ENCODE data around the gene OPN3. TPM values are rescaled to one million over a fixed set of nuclear protein-coding genes. Genes with fewer than 3 reads are reported as not detected.
A peak's percentile ranks its signal among the peaks of the same experiment; 100 is the strongest.

OPN3 gene
- total RNA-seq, 1 donor from 2014 or later = 12.5 TPM

DNA sequence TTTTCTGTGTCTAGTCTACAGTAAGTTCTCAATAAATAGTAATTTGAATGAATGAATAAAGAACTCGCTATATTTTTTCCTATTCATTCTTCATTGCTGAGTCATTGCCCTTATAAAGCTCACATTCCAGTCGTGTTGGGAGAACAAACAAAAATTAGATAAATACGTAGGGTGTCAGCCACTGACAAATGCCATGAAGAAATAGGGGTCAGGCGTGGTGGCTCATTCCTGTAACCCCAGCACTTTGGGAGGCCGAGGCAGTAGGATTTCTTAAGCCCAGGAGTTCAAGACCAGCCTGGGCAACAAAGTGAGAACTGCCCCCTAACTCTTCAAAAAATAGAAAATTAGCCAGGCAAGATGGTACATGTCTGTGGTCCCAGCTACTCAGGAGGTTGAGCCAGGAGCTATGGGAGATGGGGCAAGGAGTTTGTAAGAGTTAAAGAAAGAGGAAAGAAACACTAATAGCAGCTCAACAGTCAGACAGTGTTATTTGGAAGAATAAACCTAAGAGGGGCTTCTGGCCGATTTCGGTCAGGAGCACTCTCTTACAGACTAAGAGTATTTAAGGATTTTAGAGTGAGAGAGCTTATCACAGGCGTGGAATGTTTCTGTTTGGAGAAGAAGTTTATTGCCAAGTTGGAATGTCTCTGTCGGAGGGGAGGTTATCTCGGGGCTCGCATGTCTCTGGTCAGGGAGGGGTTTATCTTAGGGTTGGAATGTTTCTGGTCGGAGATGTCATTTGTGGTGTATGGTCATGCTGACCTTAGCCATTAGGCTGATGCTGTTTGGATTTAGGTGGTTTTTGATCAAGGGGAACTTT lies 1.8 kb upstream of the OPN3 start:
- no peak for DNase-seq
- H3K9me3 Mint-ChIP-seq (ENCODE audit: unreplicated experiment) = peaks cover 3% of the 10 kb centered on the region
- TF ChIP-seq, protein P1, sequence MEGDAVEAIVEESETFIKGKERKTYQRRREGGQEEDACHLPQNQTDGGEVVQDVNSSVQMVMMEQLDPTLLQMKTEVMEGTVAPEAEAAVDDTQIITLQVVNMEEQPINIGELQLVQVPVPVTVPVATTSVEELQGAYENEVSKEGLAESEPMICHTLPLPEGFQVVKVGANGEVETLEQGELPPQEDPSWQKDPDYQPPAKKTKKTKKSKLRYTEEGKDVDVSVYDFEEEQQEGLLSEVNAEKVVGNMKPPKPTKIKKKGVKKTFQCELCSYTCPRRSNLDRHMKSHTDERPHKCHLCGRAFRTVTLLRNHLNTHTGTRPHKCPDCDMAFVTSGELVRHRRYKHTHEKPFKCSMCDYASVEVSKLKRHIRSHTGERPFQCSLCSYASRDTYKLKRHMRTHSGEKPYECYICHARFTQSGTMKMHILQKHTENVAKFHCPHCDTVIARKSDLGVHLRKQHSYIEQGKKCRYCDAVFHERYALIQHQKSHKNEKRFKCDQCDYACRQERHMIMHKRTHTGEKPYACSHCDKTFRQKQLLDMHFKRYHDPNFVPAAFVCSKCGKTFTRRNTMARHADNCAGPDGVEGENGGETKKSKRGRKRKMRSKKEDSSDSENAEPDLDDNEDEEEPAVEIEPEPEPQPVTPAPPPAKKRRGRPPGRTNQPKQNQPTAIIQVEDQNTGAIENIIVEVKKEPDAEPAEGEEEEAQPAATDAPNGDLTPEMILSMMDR (IDR thresholded peaks at IDR 0.05; ENCODE audit: partially characterized antibody, unreplicated experiment) = no peak
- H3K27ac Mint-ChIP-seq (ENCODE audit: unreplicated experiment) = no peak overlapping the region
- H3K36me3 Mint-ChIP-seq (ENCODE audit: unreplicated experiment) = no peaks in the 10 kb centered on the region
- peaks cover 4% of the 10 kb centered on the region for H3K27me3 Mint-ChIP-seq (ENCODE audit: unreplicated experiment)
- no peak overlapping the region for H3K4me3 Mint-ChIP-seq (ENCODE audit: unreplicated experiment)
- peaks cover 15% of the 10 kb centered on the region for H3K4me1 Mint-ChIP-seq (ENCODE audit: low read depth, unreplicated experiment)

DNA sequence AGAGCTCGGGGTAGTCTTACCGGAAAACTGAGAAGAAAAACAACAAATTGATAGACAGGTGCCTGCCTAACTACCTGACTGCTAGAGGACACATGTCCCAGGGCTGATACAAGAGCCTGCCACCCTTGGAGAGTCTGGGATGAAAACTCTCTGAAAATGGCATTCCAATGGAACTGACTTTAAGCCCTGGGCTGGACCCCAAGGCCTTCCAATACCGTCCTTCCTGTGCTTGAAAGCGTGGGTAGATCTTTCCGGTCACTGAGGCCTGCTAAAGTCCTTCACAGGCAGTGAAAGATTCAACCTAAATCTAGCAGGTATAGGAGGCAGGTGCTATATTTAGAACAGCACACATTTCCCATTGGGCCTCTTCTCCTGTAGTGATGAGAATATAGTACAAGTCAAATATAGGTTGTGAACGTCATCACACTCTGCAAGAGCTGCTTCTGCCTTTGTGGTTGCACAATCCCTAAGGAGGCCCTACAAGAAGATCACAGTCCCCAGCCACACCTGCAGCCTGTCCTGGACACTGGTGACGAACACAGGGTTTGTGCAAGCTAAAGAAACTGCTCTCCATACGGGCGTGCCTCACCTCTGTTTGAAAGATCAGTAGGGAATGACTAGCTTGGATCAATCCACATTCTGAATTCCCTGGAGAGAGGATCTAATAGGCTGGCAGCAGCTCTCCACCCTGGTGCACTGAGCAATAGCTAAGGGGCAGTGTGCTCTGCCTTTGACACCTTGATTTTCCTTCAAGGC lies 876 bp upstream of the OPN3 start:
- Mint-ChIP-seq H3K36me3 (ENCODE audit: unreplicated experiment) (no peaks in the 10 kb centered on the region), H3K9me3 (ENCODE audit: unreplicated experiment) (peaks cover 3% of the 10 kb centered on the region), H3K27ac (ENCODE audit: unreplicated experiment) (peak overlapping the region; percentile 81), H3K4me1 (ENCODE audit: low read depth, unreplicated experiment) (peaks cover 15% of the 10 kb centered on the region), H3K27me3 (ENCODE audit: unreplicated experiment) (peaks cover 4% of the 10 kb centered on the region), H3K4me3 (ENCODE audit: unreplicated experiment) (peak overlapping the region; percentile 79)
- DNase-seq = no peak
- TF ChIP-seq, protein P1 (IDR thresholded peaks at IDR 0.05; ENCODE audit: partially characterized antibody, unreplicated experiment) = no peak

DNA sequence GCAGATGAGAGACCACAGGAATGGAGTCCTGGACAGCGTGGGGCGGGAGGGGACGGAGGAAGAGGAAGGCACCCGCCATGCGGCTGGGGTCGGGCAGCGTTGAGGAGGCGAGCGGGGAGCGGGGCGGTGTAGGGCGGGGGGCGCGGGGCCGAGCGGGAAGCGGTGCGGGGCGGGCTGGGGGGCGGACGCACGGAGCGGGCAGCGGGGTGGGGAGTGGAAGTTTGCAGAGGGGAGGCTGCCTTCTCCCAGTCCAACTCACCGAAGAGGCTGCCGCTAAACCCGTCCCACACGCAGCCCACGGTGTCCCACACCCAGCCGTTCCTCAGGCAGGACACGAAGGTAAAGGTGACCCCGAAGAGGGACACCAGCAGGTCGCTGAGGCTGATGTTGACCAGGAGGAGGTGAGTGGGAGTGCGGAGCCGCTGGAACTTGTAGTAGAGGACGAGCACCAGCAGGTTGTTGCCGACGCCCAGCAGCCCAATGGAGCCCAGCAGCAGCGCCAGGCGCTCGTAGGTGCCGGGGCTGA lies 483 bp downstream of the OPN3 start:
- TF ChIP-seq, protein P1 (IDR thresholded peaks at IDR 0.05; ENCODE audit: partially characterized antibody, unreplicated experiment) = no peak
- Mint-ChIP-seq H3K36me3 (ENCODE audit: unreplicated experiment) (peaks cover 9% of the 10 kb centered on the region), H3K27ac (ENCODE audit: unreplicated experiment) (peak overlapping the region; percentile 10), H3K4me3 (ENCODE audit: unreplicated experiment) (peak overlapping the region; percentile 79), H3K9me3 (ENCODE audit: unreplicated experiment) (peaks cover 3% of the 10 kb centered on the region), H3K27me3 (ENCODE audit: unreplicated experiment) (peaks cover 4% of the 10 kb centered on the region), H3K4me1 (ENCODE audit: low read depth, unreplicated experiment) (peaks cover 15% of the 10 kb centered on the region)
- peak; percentile 49 for DNase-seq

DNA sequence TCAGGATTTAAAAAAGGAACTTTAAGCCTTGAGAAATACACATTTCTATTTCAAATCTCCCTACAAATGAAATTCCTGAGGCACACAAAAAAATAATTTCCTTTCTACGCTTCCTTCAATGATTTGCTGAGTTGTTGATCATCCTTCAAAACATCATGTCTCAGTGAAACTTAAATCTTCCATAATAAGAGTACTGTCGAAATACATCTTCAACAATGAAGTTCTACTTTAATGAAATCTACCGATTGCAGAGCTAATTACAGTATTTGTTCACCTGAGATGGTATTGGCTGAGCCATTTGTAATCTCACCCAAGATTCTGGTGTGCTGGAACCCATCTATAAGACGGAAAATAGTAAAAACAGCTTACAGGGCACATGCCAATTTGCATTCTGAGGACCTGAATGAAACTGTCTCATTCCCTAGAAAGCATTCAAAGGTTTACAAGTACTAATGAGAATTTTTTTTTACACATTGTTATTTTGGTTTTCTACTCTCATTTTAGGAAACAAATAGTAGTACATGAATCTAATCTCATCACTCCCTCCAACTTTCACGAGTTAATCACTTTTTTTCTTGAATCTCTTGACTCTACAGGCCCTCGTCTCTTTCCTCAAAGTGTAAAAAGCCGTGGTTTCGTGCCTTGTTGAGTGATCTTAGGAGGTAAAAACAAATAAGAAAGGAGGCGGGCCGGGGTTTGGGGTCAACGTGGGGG lies 1.1 kb downstream of the OPN3 start:
- DNase-seq = no peak
- peak overlapping the region; percentile 79 for H3K4me3 Mint-ChIP-seq (ENCODE audit: unreplicated experiment)
- H3K4me1 Mint-ChIP-seq (ENCODE audit: low read depth, unreplicated experiment) = peaks cover 15% of the 10 kb centered on the region
- H3K27ac Mint-ChIP-seq (ENCODE audit: unreplicated experiment) = peak overlapping the region; percentile 10
- H3K36me3 Mint-ChIP-seq (ENCODE audit: unreplicated experiment) = peaks cover 13% of the 10 kb centered on the region
- peaks cover 3% of the 10 kb centered on the region for H3K9me3 Mint-ChIP-seq (ENCODE audit: unreplicated experiment)
- TF ChIP-seq, protein P1 (IDR thresholded peaks at IDR 0.05; ENCODE audit: partially characterized antibody, unreplicated experiment) = no peak
- peaks cover 4% of the 10 kb centered on the region for H3K27me3 Mint-ChIP-seq (ENCODE audit: unreplicated experiment)
